Smooth muscle cell (in vitro differentiated cells): ENCODE data around the gene EXOSC7. TPM values are rescaled to one million over a fixed set of nuclear protein-coding genes. Genes with fewer than 3 reads are reported as not detected.
A peak's percentile ranks its signal among the peaks of the same experiment; 100 is the strongest.

Experiments
- DNase-seq: peaks from one replicate; lab custom pipeline; 2025; ENCODE audit not compliant: unreplicated experiment; lab: John Stamatoyannopoulos, UW
- H2AFZ ChIP-seq: fragments of 200-600 bp; sonication (generic); 2 replicates; pipeline ENCODE4 v1.6.0; 2016; ENCODE audit warnings: antibody characterized with exemption, low read depth, mild to moderate bottlenecking
- H3F3A ChIP-seq: fragments of 200-600 bp; sonication (generic); 2 replicates; pipeline ENCODE4 v1.6.0; 2017; ENCODE audit warnings: antibody characterized with exemption, low read depth
- H3K27ac ChIP-seq: fragments of 200-600 bp; sonication (generic); 2 replicates; pipeline ENCODE4 v1.5.1; 2016; ENCODE audit warnings: low read depth, mild to moderate bottlenecking
- H3K27me3 ChIP-seq: fragments of 200-600 bp; sonication (generic); 2 replicates; pipeline ENCODE4 v1.6.1; 2016; ENCODE audit warnings: low read depth, mild to moderate bottlenecking
- H3K36me3 ChIP-seq: fragments of 200-600 bp; sonication (generic); 2 replicates; pipeline ENCODE4 v1.5.1; 2016; ENCODE audit warnings: low read depth
- H3K4me1 ChIP-seq: fragments of 200-600 bp; sonication (generic); 2 replicates; pipeline ENCODE4 v1.5.1; 2016; ENCODE audit warnings: low read depth
- H3K4me2 ChIP-seq: fragments of 200-600 bp; sonication (generic); 2 replicates; pipeline ENCODE4 v1.6.0; 2016; ENCODE audit warnings: mild to moderate bottlenecking
- H3K4me3 ChIP-seq: fragments of 200-600 bp; sonication (generic); 2 replicates; pipeline ENCODE4 v1.5.1; 2016; ENCODE audit warnings: mild to moderate bottlenecking
- H3K79me2 ChIP-seq: fragments of 200-600 bp; sonication (generic); 2 replicates; pipeline ENCODE4 v1.6.0; 2016; ENCODE audit warnings: low read depth, mild to moderate bottlenecking
- H3K9ac ChIP-seq: fragments of 200-600 bp; sonication (generic); 2 replicates; pipeline ENCODE4 v1.6.0; 2016; ENCODE audit warnings: low read depth
- H3K9me3 ChIP-seq: fragments of 200-600 bp; sonication (generic); replicated peaks from 2 replicates; pipeline ENCODE4 v1.5.1; 2016; ENCODE audit warnings: low read depth
- H4K20me1 ChIP-seq: fragments of 200-600 bp; sonication (generic); 2 replicates; pipeline ENCODE4 v1.6.0; 2016; ENCODE audit warnings: low read depth
- WGBS: methylation state at CpG from one replicate; pipeline ENCODE4 v1.1.7; 2016; ENCODE audit warnings: low lambda C conversion rate; 5-methylcytosine and 5-hydroxymethylcytosine counted together
- polyA plus RNA-seq: library from polyadenylated mRNA; unstranded; fragments of >200 nt; fragmentation: Nextera tagmentation; extraction: Ambion mirVana; gene quantifications from 2 replicates; pipeline ENCODE4 v1.2.1, GENCODE V29; 2016
- total RNA-seq: library from RNA; depleted of rRNA; stranded (reverse); fragments of >200 nt; gene quantifications from 2 replicates; pipeline ENCODE4 v1.2.3, GENCODE V29; 2014
- TF ChIP-seq, protein P1 (sequence below): fragments of 200-600 bp; sonication (generic); IDR thresholded peaks from 2 replicates; pipeline ENCODE4 v1.5.1; 2017; ENCODE audit warnings: borderline replicate concordance, mild to moderate bottlenecking, antibody characterized with exemption; ENCODE audit not compliant: insufficient read depth, poor library complexity, severe bottlenecking

The EXOSC7 gene
- total and polyA plus RNA-seq, 2 experiments from 2014 or later, result 42.2 to 49.0 TPM

GRCh38 chr3:44966795-44967278 is 9.2 kb upstream of the EXOSC7 start:
- no peak overlapping the region for H2AFZ ChIP-seq
- H3K27ac ChIP-seq, result peak overlapping the region; percentile 71
- 81% methylated on average over 3 of the region's 3 CpGs for WGBS
- DNase-seq, result no peak
- H3K36me3 ChIP-seq, result no peaks in the 10 kb centered on the region
- H3K9ac ChIP-seq, result peak overlapping the region; percentile 1
- H3K4me2 ChIP-seq, result no peak overlapping the region
- no peaks in the 10 kb centered on the region for H3K4me1 ChIP-seq
- H3F3A ChIP-seq, result peaks cover 3% of the 10 kb centered on the region
- no peaks in the 10 kb centered on the region for H3K9me3 ChIP-seq
- H3K79me2 ChIP-seq, result peaks cover 31% of the 10 kb centered on the region
- peaks cover 79% of the 10 kb centered on the region for H4K20me1 ChIP-seq
- H3K4me3 ChIP-seq, result no peak overlapping the region
- H3K27me3 ChIP-seq, result no peaks in the 10 kb centered on the region
- TF ChIP-seq, protein P1, sequence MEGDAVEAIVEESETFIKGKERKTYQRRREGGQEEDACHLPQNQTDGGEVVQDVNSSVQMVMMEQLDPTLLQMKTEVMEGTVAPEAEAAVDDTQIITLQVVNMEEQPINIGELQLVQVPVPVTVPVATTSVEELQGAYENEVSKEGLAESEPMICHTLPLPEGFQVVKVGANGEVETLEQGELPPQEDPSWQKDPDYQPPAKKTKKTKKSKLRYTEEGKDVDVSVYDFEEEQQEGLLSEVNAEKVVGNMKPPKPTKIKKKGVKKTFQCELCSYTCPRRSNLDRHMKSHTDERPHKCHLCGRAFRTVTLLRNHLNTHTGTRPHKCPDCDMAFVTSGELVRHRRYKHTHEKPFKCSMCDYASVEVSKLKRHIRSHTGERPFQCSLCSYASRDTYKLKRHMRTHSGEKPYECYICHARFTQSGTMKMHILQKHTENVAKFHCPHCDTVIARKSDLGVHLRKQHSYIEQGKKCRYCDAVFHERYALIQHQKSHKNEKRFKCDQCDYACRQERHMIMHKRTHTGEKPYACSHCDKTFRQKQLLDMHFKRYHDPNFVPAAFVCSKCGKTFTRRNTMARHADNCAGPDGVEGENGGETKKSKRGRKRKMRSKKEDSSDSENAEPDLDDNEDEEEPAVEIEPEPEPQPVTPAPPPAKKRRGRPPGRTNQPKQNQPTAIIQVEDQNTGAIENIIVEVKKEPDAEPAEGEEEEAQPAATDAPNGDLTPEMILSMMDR, result no peak

DNA sequence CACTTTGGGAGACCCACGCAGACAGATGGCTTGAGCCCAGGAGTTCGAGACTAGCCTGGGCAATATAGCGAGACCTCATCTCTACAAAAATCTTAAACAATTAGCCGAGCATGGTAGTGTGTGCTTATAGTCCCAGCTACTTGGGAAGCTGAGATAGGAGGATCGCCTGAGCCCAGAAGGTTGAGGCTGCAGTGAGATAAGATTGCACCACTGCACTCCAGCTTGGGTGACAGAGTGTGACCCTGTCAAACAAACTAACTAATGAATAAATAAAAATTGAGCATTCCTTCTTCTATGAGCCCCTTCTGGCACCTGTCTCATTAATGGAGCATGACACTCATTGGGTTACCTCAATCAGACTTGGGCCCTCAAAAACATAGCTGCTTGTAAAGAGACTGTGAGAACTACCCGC is 7.6 kb upstream of the EXOSC7 start:
- no peak for DNase-seq
- H3K27ac ChIP-seq, result no peak overlapping the region
- no peak overlapping the region for H3K4me2 ChIP-seq
- no peak overlapping the region for H3K9ac ChIP-seq
- H3F3A ChIP-seq, result peaks cover 3% of the 10 kb centered on the region
- H3K4me1 ChIP-seq, result no peaks in the 10 kb centered on the region
- H3K36me3 ChIP-seq, result no peaks in the 10 kb centered on the region
- 89% methylated on average over 6 of the region's 6 CpGs for WGBS
- H3K27me3 ChIP-seq, result no peaks in the 10 kb centered on the region
- TF ChIP-seq, protein P1, result no peak
- peaks cover 76% of the 10 kb centered on the region for H4K20me1 ChIP-seq
- H3K9me3 ChIP-seq, result no peaks in the 10 kb centered on the region
- H2AFZ ChIP-seq, result no peak overlapping the region
- peaks cover 42% of the 10 kb centered on the region for H3K79me2 ChIP-seq
- no peak overlapping the region for H3K4me3 ChIP-seq

DNA sequence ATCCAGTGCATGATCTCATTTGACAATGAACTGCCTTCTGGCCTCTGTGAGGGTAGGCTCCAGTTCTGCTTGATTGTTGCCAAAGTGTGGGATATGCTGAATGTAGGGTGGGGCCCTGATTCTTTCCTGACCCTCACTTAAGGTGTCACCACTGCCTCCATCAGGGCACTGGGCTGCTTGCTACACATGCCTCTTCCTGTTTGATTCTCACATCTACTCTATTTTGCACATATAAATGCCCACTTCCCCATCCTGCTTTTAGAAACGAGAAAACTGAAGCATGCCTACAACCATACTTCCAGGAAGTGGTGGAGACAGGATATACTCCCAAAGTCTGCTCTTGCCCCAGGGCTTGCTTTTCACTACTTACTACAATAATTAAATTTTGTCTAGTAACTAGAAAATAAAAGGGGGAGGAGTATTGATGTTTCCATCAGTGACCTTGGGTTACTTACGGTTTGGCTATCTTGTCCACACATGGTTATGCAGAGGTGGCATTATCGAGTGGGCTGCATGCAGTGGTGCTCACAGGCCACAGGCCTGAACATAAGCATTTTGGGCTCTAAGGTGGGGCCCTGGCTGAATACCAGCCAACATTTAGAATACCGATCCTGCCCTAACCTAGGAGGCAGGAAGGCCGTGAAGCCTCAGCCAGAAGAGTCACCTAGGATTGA is 6.8 kb upstream of the EXOSC7 start:
- no peak overlapping the region for H3K4me2 ChIP-seq
- no peak overlapping the region for H3K4me3 ChIP-seq
- WGBS, result 96% methylated on average over 5 of the region's 5 CpGs

More for the DNA sequence above, 6.8 kb upstream of the EXOSC7 start:
- Histone ChIP-seq H3K27ac (no peak overlapping the region), H3K4me1 (no peaks in the 10 kb centered on the region), H3K79me2 (peaks cover 43% of the 10 kb centered on the region), H3K9ac (no peak overlapping the region), H3K9me3 (no peaks in the 10 kb centered on the region), H2AFZ (no peak overlapping the region), H3K27me3 (no peaks in the 10 kb centered on the region), H4K20me1 (peaks cover 75% of the 10 kb centered on the region), H3K36me3 (no peaks in the 10 kb centered on the region), H3F3A (peaks cover 3% of the 10 kb centered on the region)
- no peak for DNase-seq
- TF ChIP-seq, protein P1, result no peak
